ENCODE data around the gene RRP36. TPM values are rescaled to one million over a fixed set of nuclear protein-coding genes. Genes with fewer than 3 reads are reported as not detected.

Gene RRP36
- total and polyA plus RNA-seq, 2 of the 8 experiments (the other 6 are each of a cell fraction or from before 2014, with no cell fraction given): 33.9 to 92.3 TPM

- TF ChIP-seq KDM1A (IDR thresholded peaks at IDR 0.05; ENCODE audit: borderline replicate concordance, low read length) (no peak), SP1 (IDR thresholded peaks at IDR 0.05; ENCODE audit: low read depth, low read length) (no peak), CREB1 (IDR thresholded peaks at IDR 0.05) (no peak), CTCF (IDR thresholded peaks at IDR 0.05; ENCODE audit: control extremely low read depth in 1 of 3, insufficient read depth in 1 of 3, low read depth in 1 of 3, low read length in 3 of 3) (no peak), PHF8 (conservative IDR thresholded peaks at IDR 0.05; ENCODE audit: low read depth, low read length) (no peak)
These were observed 31.5 kb upstream of the RRP36 start (continued) for GRCh38 chr6:42989923-42990322.
